Progenitor cell of endocrine pancreas (in vitro differentiated cells): ENCODE measurements around the gene PDXDC1. TPM values are rescaled to one million over a fixed set of nuclear protein-coding genes. Genes with fewer than 3 reads are reported as not detected.

Experiments used
- DNase-seq: peaks from one replicate; pipeline ENCODE4 v3.0.0; 2021; ENCODE audit warnings: low spot score; ENCODE audit not compliant: unreplicated experiment
- H3K27ac Mint-ChIP-seq: 2 replicates; pipeline ENCODE4 v1.8.0; 2021; ENCODE audit warnings: mild to moderate bottlenecking, moderate library complexity, mixed read lengths
- H3K27me3 Mint-ChIP-seq: 2 replicates; pipeline ENCODE4 v1.8.0; 2021; ENCODE audit warnings: mixed read lengths
- H3K36me3 Mint-ChIP-seq: 2 replicates; pipeline ENCODE4 v1.8.0; 2022; ENCODE audit warnings: mixed read lengths; ENCODE audit not compliant: insufficient read depth
- H3K4me1 Mint-ChIP-seq: 2 replicates; pipeline ENCODE4 v1.8.0; 2021; ENCODE audit warnings: low read depth, mixed read lengths
- H3K4me3 Mint-ChIP-seq: 2 replicates; pipeline ENCODE4 v1.8.0; 2021; ENCODE audit warnings: low read depth, mild to moderate bottlenecking, moderate library complexity, mixed read lengths
- H3K9me3 Mint-ChIP-seq: 2 replicates; pipeline ENCODE4 v1.8.0; 2021; ENCODE audit warnings: low read depth, mixed read lengths
- CTCF ChIP-seq: fragments of 200-600 bp; sonication (generic); IDR thresholded peaks from one replicate; pipeline ENCODE4 v1.5.0; 2021; ENCODE audit warnings: antibody characterized with exemption, mild to moderate bottlenecking; ENCODE audit not compliant: unreplicated experiment
- total RNA-seq: library from RNA; stranded (reverse); gene quantifications from 2 replicates; pipeline ENCODE4 v1.2.1, GENCODE V29; 2021

The PDXDC1 gene
- total RNA-seq, 1 donor from 2014 or later = 124 TPM

DNA sequence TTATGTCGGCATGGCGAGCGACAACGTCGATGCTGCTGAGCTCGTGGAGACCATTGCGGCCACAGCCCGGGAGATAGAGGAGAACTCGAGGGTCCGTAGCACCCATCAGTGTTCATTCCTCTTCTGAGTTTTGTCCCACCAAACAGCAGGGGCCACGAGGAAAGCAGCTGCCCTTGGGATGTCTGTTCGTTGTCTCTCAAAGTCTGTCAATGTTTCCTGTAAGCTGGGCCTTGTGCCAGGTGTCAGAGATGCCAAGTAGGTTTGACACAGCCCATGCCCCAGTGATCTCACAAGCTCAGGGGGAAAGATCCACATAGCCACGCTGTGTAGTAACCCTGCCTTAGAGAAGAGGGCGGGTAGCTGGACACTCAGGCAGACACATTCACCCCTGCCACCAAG, 58.5 kb downstream of the PDXDC1 start:
- Mint-ChIP-seq H3K27me3 (no peaks in the 10 kb centered on the region), H3K4me1 (no peaks in the 10 kb centered on the region), H3K27ac (no peak overlapping the region), H3K4me3 (no peak overlapping the region), H3K36me3 (peaks cover 23% of the 10 kb centered on the region), H3K9me3 (no peaks in the 10 kb centered on the region)
- no peak for DNase-seq
- TF ChIP-seq CTCF = no peak

GRCh38 chr16:15034266-15035162, 59.7 kb downstream of the PDXDC1 start:
- Mint-ChIP-seq H3K36me3 (peaks cover 18% of the 10 kb centered on the region), H3K4me3 (no peak overlapping the region), H3K4me1 (no peaks in the 10 kb centered on the region), H3K9me3 (no peaks in the 10 kb centered on the region), H3K27ac (peak overlapping the region; percentile 77), H3K27me3 (no peaks in the 10 kb centered on the region)
- TF ChIP-seq CTCF = no peak
- no peak for DNase-seq

DNA sequence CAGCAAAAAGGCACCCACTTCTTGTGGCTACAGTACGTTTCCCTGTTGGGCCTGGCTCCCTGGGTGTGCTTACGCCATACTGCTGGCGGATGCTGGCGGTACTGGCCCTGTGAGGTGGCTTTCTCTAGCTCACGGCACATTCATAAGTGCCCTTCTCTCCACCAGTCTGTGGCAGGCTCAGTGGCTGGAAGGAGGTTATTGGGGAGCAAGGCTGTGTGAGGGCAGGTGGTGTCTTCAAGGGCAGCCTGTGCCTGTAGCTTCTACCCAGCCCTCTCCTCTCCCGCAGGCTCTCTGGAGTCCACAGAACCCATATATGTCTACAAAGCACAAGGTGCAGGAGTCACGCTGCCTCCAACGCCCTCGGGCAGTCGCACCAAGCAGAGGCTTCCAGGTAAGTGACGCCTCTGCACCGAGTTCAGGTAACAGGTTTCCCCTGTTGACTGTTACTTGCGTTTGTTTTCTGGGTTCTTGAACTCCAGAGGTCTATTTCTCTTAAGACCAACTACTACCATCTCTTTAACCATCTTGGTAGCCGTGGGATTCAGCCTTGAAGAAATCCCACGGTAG, 60.4 kb downstream of the PDXDC1 start:
- no peaks in the 10 kb centered on the region for H3K27me3 Mint-ChIP-seq
- no peaks in the 10 kb centered on the region for H3K4me1 Mint-ChIP-seq
- peaks cover 21% of the 10 kb centered on the region for H3K36me3 Mint-ChIP-seq
- H3K27ac Mint-ChIP-seq = no peak overlapping the region
- DNase-seq = no peak
- no peaks in the 10 kb centered on the region for H3K9me3 Mint-ChIP-seq
- no peak for TF ChIP-seq CTCF
- no peak overlapping the region for H3K4me3 Mint-ChIP-seq

DNA sequence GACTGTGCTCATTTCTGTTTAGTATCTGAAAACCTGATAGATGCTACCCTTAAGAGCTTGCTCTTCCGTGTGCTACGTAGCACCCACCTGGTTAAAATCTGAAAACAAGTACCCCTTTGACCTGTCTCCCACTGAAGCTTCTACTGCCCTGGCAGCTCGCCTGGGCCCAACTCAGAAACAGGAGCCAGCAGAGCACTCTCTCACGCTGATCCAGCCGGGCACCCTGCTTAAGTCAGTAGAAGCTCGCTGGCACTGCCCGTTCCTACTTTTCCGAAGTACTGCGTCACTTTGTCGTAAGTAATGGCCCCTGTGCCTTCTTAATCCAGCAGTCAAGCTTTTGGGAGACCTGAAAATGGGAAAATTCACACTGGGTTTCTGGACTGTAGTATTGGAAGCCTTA, 62.2 kb downstream of the PDXDC1 start:
- no peak for TF ChIP-seq CTCF
- Mint-ChIP-seq H3K4me1 (no peaks in the 10 kb centered on the region), H3K4me3 (no peak overlapping the region), H3K27ac (no peak overlapping the region), H3K27me3 (no peaks in the 10 kb centered on the region), H3K9me3 (no peaks in the 10 kb centered on the region), H3K36me3 (peaks cover 18% of the 10 kb centered on the region)
- no peak for DNase-seq

DNA sequence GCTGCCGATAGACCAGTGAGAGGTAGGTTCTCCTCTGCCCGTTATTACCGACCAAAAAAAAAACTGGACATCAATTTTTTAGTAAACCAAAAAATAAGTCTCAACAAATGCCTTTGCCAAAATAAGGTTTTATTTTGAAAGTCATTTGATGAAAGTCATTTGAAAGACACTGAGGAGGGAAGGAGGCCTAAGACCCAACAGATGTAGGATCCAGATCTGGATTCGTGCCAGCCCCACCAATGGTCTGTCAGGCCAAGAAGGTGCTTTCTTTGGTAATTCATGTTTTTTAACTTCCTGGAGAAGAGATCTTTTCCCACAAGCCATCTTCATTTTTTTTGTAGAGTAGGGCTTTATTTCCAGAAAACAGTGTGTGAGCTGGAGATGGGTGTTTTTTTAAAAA, 62.9 kb downstream of the PDXDC1 start:
- TF ChIP-seq CTCF = no peak
- no peaks in the 10 kb centered on the region for H3K9me3 Mint-ChIP-seq

More for the DNA sequence above, 62.9 kb downstream of the PDXDC1 start:
- Mint-ChIP-seq H3K36me3 (peaks cover 19% of the 10 kb centered on the region), H3K27me3 (no peaks in the 10 kb centered on the region), H3K4me3 (no peak overlapping the region), H3K4me1 (no peaks in the 10 kb centered on the region), H3K27ac (peak overlapping the region; percentile 37)
- DNase-seq = no peak
